GM19438 (cell line): ENCODE results near the gene TMEM179.
"Not testable (repeated sequence)": the region's sequence is repeated elsewhere in the genome, so short reads cannot be mapped to it uniquely, and the experiment has no call there.

Experiments used
- ATAC-seq: cut with Tn5 transposase; IDR thresholded peaks from one replicate; pipeline ENCODE4 v1.9.1; 2021; ENCODE audit warnings: low read depth; ENCODE audit not compliant: unreplicated experiment

TMEM179 gene

DNA sequence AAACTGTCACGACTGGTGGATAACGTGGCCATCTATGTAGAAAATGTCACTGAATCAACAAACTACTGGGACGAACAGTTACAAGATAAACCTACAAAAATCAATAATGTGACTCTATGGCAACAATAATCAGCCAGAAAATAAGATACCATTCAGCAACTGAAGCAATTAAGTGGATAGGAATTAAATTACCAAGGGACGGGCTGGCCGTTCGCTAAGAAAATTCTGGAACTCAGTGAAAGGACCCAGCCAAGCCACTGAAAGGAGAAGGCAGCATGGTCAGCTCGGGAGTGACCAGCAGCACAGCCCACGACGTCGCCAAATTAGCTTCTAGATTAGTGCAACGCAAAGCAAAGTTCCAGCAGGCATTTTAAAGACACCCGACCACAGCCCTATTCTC lies 33.6 kb upstream of the TMEM179 start:
- ATAC-seq, result no peak

- ATAC-seq, result no peak
Observed at GRCh38 chr14:104637546-104638003, 33.0 kb upstream of the TMEM179 start.

DNA sequence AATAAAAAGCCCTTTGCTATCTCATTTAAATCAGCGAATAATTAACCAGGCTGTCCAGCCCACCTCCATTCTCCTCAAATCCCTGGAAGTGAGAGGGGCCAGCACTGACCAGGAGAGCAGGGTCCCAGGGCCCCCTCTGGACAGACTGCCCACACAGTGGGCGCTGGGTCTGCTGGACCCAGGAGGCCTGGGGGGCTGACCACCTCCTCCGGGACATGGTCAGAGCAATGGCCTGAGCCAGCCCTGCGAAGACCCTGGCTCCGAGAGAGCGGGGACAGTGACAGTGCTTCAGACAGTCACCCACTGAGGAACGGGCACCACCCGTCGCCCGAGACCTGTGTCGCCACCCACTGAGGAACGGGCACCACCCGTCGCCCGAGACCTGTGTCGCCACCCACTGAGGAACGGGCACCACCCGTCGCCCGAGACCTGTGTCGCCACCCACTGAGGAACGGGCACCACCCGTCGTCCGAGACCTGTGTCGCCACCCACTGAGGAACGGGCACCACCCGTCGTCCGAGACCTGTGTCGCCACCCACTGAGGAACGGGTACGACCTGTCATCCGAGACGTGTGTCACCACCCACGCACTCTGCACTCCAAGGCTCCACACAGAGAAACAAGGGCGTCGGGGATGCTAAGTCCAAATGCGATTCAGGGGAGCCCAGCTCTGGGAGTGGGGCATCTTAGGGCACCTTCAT lies 32.4 kb upstream of the TMEM179 start:
- ATAC-seq, result not testable (repeated sequence)

GRCh38 chr14:104636131-104636530 lies 31.6 kb upstream of the TMEM179 start:
- ATAC-seq, result no peak

DNA sequence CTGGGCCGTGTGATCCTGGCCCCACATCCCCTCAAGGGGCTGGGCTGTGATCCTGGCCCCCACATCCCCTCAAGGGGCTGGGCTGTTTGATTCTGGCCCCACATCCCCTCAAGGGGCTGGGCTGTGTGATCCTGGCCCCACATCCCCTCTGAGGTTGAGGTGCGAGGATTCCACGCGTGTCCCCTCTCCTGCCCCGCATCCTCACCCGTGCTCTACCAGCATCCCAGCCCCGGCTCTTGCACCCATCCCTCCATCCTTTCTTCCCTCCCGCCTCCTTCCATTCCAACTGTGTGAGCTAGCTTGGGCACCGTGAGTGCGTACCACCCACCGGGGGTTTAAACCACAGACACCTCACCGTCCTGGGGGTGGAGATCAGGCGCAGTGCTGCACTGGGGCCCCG lies 31.1 kb upstream of the TMEM179 start:
- no peak for ATAC-seq

DNA sequence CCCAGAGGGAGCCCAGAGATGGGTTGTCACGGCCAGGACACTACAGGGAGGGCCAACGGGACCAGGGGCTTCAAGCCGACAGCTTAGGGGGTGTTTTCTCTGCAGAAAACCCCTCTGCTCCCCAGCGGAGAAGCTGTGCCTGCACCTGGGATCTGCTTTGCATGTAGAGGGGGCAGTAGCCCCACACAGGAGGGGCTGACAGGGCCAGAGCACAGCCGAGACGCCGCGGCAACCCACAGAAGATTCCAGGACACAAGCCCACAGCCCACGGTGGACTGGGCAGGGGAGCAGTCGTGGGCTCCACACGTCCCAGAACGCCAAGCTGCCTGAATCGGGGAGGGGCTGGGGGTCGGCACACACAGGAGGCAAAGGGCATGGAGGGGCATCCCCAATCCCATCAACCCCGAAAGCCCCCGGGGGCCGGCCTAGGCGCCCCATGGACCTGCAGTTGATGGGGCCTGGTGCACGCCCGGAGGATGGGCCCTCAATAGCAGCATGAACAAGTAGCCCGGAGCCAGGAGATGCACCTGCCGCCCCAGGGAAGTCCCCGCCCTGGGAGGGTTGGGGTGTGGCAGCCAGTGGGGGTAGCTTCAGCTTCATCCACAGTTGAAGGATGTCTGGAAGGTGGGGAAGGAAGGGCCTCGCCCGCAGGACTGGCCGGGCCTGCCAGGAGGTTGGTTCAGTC lies 30.5 kb upstream of the TMEM179 start:
- ATAC-seq, result no peak

DNA sequence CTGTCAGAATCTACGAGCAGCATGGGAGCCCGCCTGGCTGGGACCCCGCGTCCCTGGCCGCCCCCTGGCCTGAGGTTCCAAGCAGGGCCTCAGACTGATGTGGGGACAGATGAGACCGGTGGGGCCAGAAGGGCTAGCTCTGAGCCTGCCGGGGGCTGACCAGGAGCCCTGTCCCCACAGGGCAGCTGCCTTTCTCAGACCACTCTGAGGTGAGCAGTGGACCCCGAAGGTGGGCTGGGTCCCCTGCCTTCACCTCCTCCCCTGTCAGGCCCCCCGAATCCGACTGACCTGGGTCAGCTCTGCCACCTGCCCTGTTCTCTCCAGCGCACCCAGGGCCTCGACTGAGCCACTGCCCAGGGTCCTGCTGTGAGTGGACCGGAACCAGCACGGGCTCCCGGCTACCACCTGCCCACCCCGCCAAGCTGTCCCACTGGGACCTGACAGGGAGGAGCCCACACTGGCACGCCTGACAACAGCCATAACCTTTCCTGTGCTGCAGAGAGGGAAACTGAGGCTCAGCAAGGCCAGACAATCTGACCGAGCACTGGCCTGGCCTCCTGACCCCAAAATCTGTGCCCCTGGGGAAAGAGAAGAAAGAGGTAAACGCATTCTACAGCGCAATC lies 29.7 kb upstream of the TMEM179 start:
- ATAC-seq, result no peak

DNA sequence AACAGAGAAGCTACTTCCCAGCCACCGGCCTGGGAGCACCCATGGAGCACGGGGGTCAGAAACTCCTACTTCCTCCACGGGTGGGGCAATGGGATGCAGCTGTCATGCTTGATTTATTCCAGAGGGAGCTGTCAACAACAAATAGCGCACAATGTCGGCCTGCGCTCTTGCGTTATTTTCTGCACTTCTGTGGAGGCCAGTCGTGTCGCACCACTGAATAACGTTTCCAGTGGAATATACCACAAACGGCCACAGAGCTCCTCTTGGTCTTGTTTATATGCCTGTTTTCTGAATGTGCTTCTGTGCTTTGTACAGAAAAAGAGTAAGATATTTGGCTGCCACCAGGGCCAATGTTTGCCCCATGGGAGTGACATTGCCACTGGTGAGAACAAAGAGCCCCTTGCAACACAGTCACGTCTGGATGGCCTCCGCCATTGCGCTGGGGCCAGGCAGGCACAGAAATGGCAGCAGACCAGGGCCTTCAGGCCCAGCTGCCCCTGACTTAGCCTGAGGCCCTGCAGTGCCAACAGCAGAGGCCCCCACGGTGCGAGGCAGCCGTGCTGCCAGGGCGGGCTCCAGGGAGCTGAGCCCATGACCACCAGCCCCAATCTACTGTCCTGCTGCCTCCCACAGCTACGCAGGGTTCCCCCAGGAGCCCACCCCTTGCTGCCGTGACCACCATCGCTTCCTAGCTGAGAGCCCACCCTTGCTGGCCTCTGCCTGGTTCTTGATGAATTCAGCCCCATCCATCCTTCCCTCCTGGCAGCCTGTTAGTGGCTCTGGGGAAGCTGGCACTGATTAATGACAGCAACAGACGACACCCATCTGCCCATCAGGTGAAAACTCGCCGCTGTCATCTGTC lies 28.9 kb upstream of the TMEM179 start:
- no peak for ATAC-seq

DNA sequence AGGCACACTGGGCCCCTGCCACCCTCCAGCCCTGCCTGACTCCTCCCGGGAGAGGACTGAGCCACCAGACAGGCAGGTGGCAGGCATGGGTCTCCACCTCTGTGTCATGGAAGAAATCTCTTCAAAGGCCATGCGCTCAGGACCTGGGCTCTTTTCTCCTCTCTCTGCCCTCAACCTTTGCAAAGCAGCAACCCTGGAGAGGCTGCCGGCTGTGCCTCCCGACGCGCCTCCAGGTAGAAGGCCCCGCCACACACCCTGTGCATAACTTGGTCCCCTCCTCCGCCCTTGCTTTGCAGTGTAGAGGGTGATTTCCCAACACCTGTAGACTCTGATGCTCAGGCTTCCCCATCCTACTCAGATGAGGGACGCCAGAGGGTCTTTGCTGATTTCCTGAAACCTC lies 28.2 kb upstream of the TMEM179 start:
- ATAC-seq, result no peak

DNA sequence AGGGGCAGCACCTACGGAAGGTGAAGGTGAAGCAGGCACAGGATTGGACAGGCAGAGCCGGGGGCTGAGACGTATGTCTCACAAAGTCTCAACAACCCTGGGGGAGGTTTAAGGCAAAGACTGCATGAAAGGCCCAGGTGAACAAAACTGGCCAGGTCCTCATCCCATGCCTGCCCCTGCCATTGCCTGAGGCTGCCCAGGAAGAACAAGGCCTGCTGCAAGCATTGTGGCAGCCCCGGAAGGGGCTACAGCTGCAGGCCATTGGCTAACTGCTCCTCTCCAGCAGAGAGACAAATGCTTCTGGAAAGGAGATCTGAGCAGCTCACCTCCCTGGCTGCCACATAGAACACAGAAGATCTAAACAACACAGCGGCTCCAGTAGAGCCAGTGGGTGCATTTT lies 20.4 kb upstream of the TMEM179 start:
- ATAC-seq, result no peak

DNA sequence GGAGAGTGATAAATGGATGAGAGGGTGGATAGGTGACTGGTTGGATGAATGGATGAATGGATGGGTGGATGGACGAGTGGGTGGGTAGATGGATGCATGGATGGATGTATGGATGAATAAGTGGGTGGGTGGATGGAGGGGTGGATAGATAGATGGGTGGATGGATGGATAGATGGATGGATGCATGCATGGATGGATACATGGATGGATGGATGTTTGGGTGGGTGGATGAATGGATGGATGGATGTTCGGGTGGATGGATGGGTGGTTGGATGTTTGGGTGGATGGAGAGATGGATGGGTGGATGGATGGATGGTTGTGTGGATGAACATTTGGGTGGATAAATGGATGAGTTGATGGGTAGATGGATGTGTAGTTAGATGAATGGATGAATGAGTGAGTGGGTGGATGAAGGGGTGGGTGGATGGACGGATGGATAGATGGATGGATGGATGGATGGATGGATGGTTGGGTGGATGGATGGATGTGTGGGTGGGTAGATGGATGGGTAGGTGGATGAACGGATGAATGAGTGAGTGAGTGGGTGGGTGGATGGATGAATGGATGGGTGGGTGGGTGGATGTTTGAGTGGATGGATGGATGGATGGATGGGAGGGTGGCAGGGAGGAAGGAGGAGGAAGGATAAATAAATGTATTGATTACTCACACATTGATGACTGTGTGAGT lies 9.7 kb upstream of the TMEM179 start:
- ATAC-seq, result no peak

- ATAC-seq, result no peak
Observed at GRCh38 chr14:104611881-104612280, 7.3 kb upstream of the TMEM179 start.

GRCh38 chr14:104610749-104611310 lies 6.3 kb upstream of the TMEM179 start:
- no peak for ATAC-seq

- no peak for ATAC-seq
Observed at GRCh38 chr14:104609666-104610065, 5.1 kb upstream of the TMEM179 start.

GRCh38 chr14:104603711-104604401 lies 716 bp downstream of the TMEM179 start:
- ATAC-seq, result no peak

DNA sequence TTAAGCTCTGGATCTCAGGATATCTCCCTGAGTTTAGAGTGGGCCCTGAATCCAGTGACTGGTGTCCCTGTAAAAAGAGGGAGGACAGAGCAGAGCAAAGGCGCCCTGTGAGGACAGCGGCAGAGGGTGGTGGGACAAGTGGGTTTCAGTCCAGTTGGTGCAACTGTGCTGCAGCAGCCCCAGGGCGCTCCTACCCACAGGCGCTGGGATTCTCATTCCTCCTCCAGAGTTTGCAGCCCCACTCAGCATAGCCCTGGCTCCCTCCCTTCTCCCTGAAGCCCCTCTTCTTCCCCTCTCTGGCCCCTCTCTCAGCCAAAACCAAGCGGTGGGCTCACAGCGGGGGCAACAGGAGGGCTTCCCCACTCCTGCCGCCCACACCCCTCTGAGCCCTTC lies 1.6 kb downstream of the TMEM179 start:
- no peak for ATAC-seq

GRCh38 chr14:104602315-104602932 lies 2.1 kb downstream of the TMEM179 start:
- no peak for ATAC-seq

DNA sequence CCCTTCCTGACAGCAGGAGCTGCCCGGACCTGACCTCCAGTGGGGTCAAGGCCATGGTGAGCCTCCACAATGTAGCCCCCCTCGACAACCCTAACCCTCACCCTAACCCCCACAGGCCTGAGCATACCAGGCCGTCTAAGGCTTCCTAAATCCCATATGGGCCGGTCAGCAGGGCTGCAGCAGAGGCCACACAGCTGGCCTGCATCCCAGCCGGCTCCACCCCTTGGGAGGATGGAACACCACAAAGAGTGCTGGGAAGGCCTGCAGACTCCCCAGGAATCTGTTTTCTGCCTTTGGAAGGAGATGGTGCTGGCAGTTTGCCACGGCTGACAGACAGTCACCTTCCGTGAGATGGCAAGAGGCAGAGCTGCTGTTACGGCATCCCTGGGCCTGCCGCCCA lies 2.8 kb downstream of the TMEM179 start:
- no peak for ATAC-seq

DNA sequence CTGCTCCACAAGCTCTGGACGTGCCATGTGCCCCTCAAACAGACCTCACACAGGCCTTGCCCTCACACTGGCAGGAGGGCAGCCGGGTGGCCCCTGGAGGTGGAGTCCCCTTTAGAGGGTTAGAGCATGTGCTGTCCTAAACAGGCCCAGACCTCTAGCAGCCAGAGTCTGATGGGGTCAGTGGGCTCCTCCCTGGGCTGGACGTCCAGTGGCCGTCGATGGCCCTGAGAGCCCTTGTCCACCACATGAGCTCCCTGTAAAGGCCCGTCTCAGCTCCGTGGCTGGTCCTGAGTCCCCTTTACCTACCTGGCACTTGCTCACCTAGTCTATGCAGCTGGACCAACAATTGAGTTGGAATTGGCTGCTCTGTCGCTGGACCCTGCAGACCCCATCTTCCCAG lies 3.8 kb downstream of the TMEM179 start:
- no peak for ATAC-seq
